ENCODE data around the gene CD46.

CD46 gene

GRCh38 chr1:207833381-207833780 is 81.5 kb downstream of the CD46 start:
- H3K79me2 ChIP-seq (ENCODE audit: control insufficient read depth, low read length), result no peaks in the 10 kb centered on the region

GRCh38 chr1:207833956-207834660 is 82.3 kb downstream of the CD46 start:
- Histone ChIP-seq H3K27me3 (ENCODE audit: control insufficient read depth, low read length) (no peaks in the 10 kb centered on the region), H3K79me2 (ENCODE audit: control insufficient read depth, low read length) (no peaks in the 10 kb centered on the region), H3F3A (ENCODE audit: control insufficient read depth, insufficient read depth) (no peaks in the 10 kb centered on the region), H3K4me2 (ENCODE audit: low read length) (no peak overlapping the region), H3K9me3 (ENCODE audit: control insufficient read depth, insufficient read depth, low read length) (no peaks in the 10 kb centered on the region), H3K4me3 (ENCODE audit: low read length) (no peak overlapping the region), H3K9me2 (replicated peaks; ENCODE audit: control insufficient read depth, low read length) (no peaks in the 10 kb centered on the region), H4K20me1 (ENCODE audit: control insufficient read depth, insufficient read depth, low read depth, low read length) (no peaks in the 10 kb centered on the region), H3K27ac (ENCODE audit: low read depth, low read length) (no peak overlapping the region), H3K4me1 (ENCODE audit: control insufficient read depth, low read length) (no peaks in the 10 kb centered on the region), H3K36me3 (ENCODE audit: control insufficient read depth, low read length) (no peaks in the 10 kb centered on the region)
- no peak for TF ChIP-seq CTCF (IDR thresholded peaks at IDR 0.05; ENCODE audit: low read depth, low read length, poor library complexity, severe bottlenecking)
- TF ChIP-seq EZH2phosphoT487 (IDR thresholded peaks at IDR 0.05; ENCODE audit: borderline replicate concordance, low read length), result no peak

More at GRCh38 chr1:207833381-207833780, 81.5 kb downstream of the CD46 start:
- H3K27me3 ChIP-seq (ENCODE audit: control insufficient read depth, low read length), result no peaks in the 10 kb centered on the region
- H3K36me3 ChIP-seq (ENCODE audit: control insufficient read depth, low read length), result no peaks in the 10 kb centered on the region
- no peak for TF ChIP-seq EZH2phosphoT487 (IDR thresholded peaks at IDR 0.05; ENCODE audit: borderline replicate concordance, low read length)
- no peak for TF ChIP-seq CTCF (IDR thresholded peaks at IDR 0.05; ENCODE audit: low read depth, low read length, poor library complexity, severe bottlenecking)
- H3K4me3 ChIP-seq (ENCODE audit: low read length), result no peak overlapping the region
- no peak overlapping the region for H3K27ac ChIP-seq (ENCODE audit: low read depth, low read length)
- no peaks in the 10 kb centered on the region for H4K20me1 ChIP-seq (ENCODE audit: control insufficient read depth, insufficient read depth, low read depth, low read length)
- no peaks in the 10 kb centered on the region for H3K9me3 ChIP-seq (ENCODE audit: control insufficient read depth, insufficient read depth, low read length)
- H3K4me2 ChIP-seq (ENCODE audit: low read length), result no peak overlapping the region
- H3F3A ChIP-seq (ENCODE audit: control insufficient read depth, insufficient read depth), result no peaks in the 10 kb centered on the region
- no peaks in the 10 kb centered on the region for H3K9me2 ChIP-seq (replicated peaks; ENCODE audit: control insufficient read depth, low read length)
- H3K4me1 ChIP-seq (ENCODE audit: control insufficient read depth, low read length), result peaks cover 3% of the 10 kb centered on the region

- no peak overlapping the region for H3K4me3 ChIP-seq (ENCODE audit: low read length)
- H3K79me2 ChIP-seq (ENCODE audit: control insufficient read depth, low read length), result no peaks in the 10 kb centered on the region
- H3K4me2 ChIP-seq (ENCODE audit: low read length), result no peak overlapping the region
- H3K27me3 ChIP-seq (ENCODE audit: control insufficient read depth, low read length), result no peaks in the 10 kb centered on the region
- TF ChIP-seq EZH2phosphoT487 (IDR thresholded peaks at IDR 0.05; ENCODE audit: borderline replicate concordance, low read length), result no peak
- no peak for TF ChIP-seq CTCF (IDR thresholded peaks at IDR 0.05; ENCODE audit: low read depth, low read length, poor library complexity, severe bottlenecking)
- H3K36me3 ChIP-seq (ENCODE audit: control insufficient read depth, low read length), result no peaks in the 10 kb centered on the region
- no peak overlapping the region for H3K27ac ChIP-seq (ENCODE audit: low read depth, low read length)
- H3K9me2 ChIP-seq (replicated peaks; ENCODE audit: control insufficient read depth, low read length), result no peaks in the 10 kb centered on the region
- no peaks in the 10 kb centered on the region for H3K9me3 ChIP-seq (ENCODE audit: control insufficient read depth, insufficient read depth, low read length)
- no peaks in the 10 kb centered on the region for H4K20me1 ChIP-seq (ENCODE audit: control insufficient read depth, insufficient read depth, low read depth, low read length)
- no peaks in the 10 kb centered on the region for H3K4me1 ChIP-seq (ENCODE audit: control insufficient read depth, low read length)
- no peaks in the 10 kb centered on the region for H3F3A ChIP-seq (ENCODE audit: control insufficient read depth, insufficient read depth)
Measured at GRCh38 chr1:207835958-207836357, 84.1 kb downstream of the CD46 start.

All from DOHH2 (cell line).